Activated CD8-positive, alpha-beta memory T cell treated with anti-CD3 and anti-CD28 coated beads for 36 hours (primary cell): ENCODE measurements around the gene CNTD1. TPM values are rescaled to one million over a fixed set of nuclear protein-coding genes. Genes with fewer than 3 reads are reported as not detected.
"Not testable (repeated sequence)": the region's sequence is repeated elsewhere in the genome, so short reads cannot be mapped to it uniquely, and the experiment has no call there.

ENCODE experiments used
- CTCF ChIA-PET: fragments of 350-600 bp; sonication (Branson Sonifier 250); formaldehyde crosslinking; loops from one replicate; lab custom pipeline; 2021; ENCODE audit warnings: antibody characterized with exemption; lab: Charles Lee
- POLR2A ChIA-PET: fragments of 350-600 bp; sonication (Branson Sonifier 250); formaldehyde crosslinking; loops from one replicate; lab custom pipeline; 2021; ENCODE audit warnings: antibody characterized with exemption; lab: Charles Lee
- total RNA-seq, 2 experiments: library from RNA; stranded (reverse); gene quantifications; one replicate each; pipeline ENCODE4 v1.2.3, GENCODE V29; 2021

The CNTD1 gene
- not detected for total RNA-seq

GRCh38 chr17:42798383-42799380 lies at the start of gene CNTD1, which contains the start of gene COA3:
Gene CNTD1, plus strand, starts transcription at chr17:42798861. Its CDS starts 207 bp downstream, at chr17:42799068.
Gene COA3, minus strand, starts transcription at chr17:42798704. Its CDS starts 23 bp downstream, at chr17:42798681.
- CTCF ChIA-PET: interaction anchor here (0.6 to 2.7 kb wide), 3 partner anchors 17 to 220 kb away, joined by 3 to 7 read pairs (median 3); partner anchors contain the start of genes PSMC3IP and VPS25
- POLR2A ChIA-PET: interaction anchor here (0.6 to 1.3 kb wide), 3 partner anchors 58 to 199 kb away, joined by 3 to 4 read pairs (median 3); partner anchors contain the start of gene RPL27

- ChIA-PET POLR2A (no interaction called here), CTCF (interaction anchor here (1.0 to 1.3 kb wide), 3 partner anchors 11 to 14 kb away, joined by 3 to 4 read pairs (median 3); no protein-coding TSS in a partner anchor)
Measured at GRCh38 chr17:42748908-42749798, 49.5 kb upstream of the CNTD1 start.

- ChIA-PET CTCF (interaction anchor here (0.9 to 1.1 kb wide), 2 partner anchors 13 to 28 kb away, joined by 3 to 5 read pairs; no protein-coding TSS in a partner anchor), POLR2A (no interaction called here)
Measured at GRCh38 chr17:42750739-42751344, 47.8 kb upstream of the CNTD1 start.

GRCh38 chr17:42751628-42752027 lies 47.0 kb upstream of the CNTD1 start:
- POLR2A ChIA-PET: no interaction called here
- CTCF ChIA-PET: no interaction called here

GRCh38 chr17:42754782-42755181 lies 43.9 kb upstream of the CNTD1 start:
- CTCF ChIA-PET: no interaction called here
- POLR2A ChIA-PET: no interaction called here

GRCh38 chr17:42759982-42760651 lies 38.5 kb upstream of the CNTD1 start:
- POLR2A ChIA-PET: interaction anchor here (1.6 kb wide), 1 partner anchor 64 kb away, joined by 3 read pairs; the partner anchor contains the start of gene BECN1
- CTCF ChIA-PET: interaction anchor here (0.9 to 5.3 kb wide), 6 partner anchors 11 to 211 kb away, joined by 3 to 26 read pairs (median 3); partner anchors contain the start of genes PSMC3IP and VPS25

- POLR2A ChIA-PET: interaction anchor here (1.6 kb wide), 1 partner anchor 63 kb away, joined by 3 read pairs; the partner anchor contains the start of gene BECN1
- CTCF ChIA-PET: interaction anchor here (1.0 to 5.3 kb wide), 5 partner anchors 12 to 212 kb away, joined by 3 to 26 read pairs (median 3); partner anchors contain the start of genes PSMC3IP and VPS25
Measured at GRCh38 chr17:42760652-42761581, 37.7 kb upstream of the CNTD1 start, which contains the start of gene RAMP2. Gene RAMP2, plus strand, starts transcription at chr17:42761227. Its CDS starts 35 bp downstream, at chr17:42761262.

GRCh38 chr17:42761638-42762037 lies 37.0 kb upstream of the CNTD1 start:
- CTCF ChIA-PET: interaction anchor here (1.4 to 5.3 kb wide), 3 partner anchors 12 to 183 kb away, joined by 3 to 26 read pairs (median 26); partner anchors contain the start of genes PSMC3IP and VPS25
- POLR2A ChIA-PET: no interaction called here

- POLR2A ChIA-PET: no interaction called here
- CTCF ChIA-PET: no interaction called here
Measured at GRCh38 chr17:42766124-42766523, 32.5 kb upstream of the CNTD1 start.

GRCh38 chr17:42767512-42767911 lies 31.1 kb upstream of the CNTD1 start:
- POLR2A ChIA-PET: no interaction called here

GRCh38 chr17:42768006-42768405 lies 30.7 kb upstream of the CNTD1 start:
- CTCF ChIA-PET, POLR2A ChIA-PET: not testable (repeated sequence)

More at GRCh38 chr17:42767512-42767911, 31.1 kb upstream of the CNTD1 start:
- CTCF ChIA-PET: interaction anchor here (0.7 kb wide), 1 partner anchor 98 kb away, joined by 3 read pairs; no protein-coding TSS in a partner anchor

- POLR2A ChIA-PET, CTCF ChIA-PET: not testable (repeated sequence)
Measured at GRCh38 chr17:42769964-42770363, 28.7 kb upstream of the CNTD1 start.

- POLR2A ChIA-PET: interaction anchor here (0.6 to 1.3 kb wide), 4 partner anchors 8 to 61 kb away, joined by 3 to 4 read pairs (median 4); partner anchors contain the start of genes EZH1 and WNK4
Measured at GRCh38 chr17:42772945-42773289, 25.7 kb upstream of the CNTD1 start.

GRCh38 chr17:42773290-42774035 lies 25.2 kb upstream of the CNTD1 start, which contains the start of gene VPS25:
Gene VPS25, plus strand, starts transcription at chr17:42773449. Its CDS starts 27 bp downstream, at chr17:42773476.
- CTCF ChIA-PET: interaction anchor here (0.6 to 3.8 kb wide), 6 partner anchors 10 to 195 kb away, joined by 3 to 26 read pairs (median 6); partner anchors contain the start of genes BECN1, CNTD1, COA3 and RAMP2
- POLR2A ChIA-PET: interaction anchor here (0.6 to 1.3 kb wide), 5 partner anchors 7 to 164 kb away, joined by 3 to 4 read pairs (median 4); partner anchors contain the start of genes EZH1, RETREG3, TUBG1 and WNK4

More at GRCh38 chr17:42772945-42773289, 25.7 kb upstream of the CNTD1 start:
- CTCF ChIA-PET: interaction anchor here (0.7 to 3.8 kb wide), 6 partner anchors 10 to 1273 kb away, joined by 3 to 26 read pairs (median 6); partner anchors contain the start of genes BECN1, CNTD1, COA3 and RAMP2
